Measurements from ENCODE around the gene ETV3.

DNA sequence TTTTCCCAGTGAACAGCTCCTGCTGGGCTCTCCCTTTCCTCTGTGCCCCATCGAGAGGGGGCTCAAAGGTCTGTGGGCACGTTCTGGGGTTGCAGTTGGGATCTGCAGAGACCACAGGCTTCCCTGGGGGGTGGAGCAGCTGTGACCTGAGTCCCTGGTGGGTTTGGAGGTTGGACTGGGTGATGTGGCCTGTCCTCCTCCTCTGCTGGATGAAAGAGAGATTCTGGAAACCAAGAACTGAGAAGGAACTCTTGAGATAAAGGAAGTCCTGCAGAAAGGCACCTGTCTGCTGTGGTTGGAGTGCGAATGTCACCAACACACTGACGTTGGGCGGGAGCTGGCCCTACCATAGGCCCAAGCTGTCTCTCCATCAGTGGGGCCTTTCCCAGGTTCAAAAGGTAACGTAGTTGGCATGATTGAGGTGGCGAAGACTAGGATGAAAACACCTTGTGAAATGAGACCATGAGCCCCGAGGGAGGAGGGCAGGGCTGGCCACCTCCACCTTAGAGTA lies 35.8 kb upstream of the ETV3 start:
- TF ChIP-seq ARNT (IDR thresholded peaks at IDR 0.05): no peak
- no peak for TF ChIP-seq HDGF (IDR thresholded peaks at IDR 0.05; ENCODE audit: borderline replicate concordance)

Data from HEK293T (cell line).